Measurements from ENCODE around the gene PGLYRP4.

Gene PGLYRP4

GRCh38 chr1:153375511-153375910, 26.9 kb upstream of the PGLYRP4 start, which contains the start of gene S100A12:
TSS of gene S100A12 (minus strand) at chr1:153375621. CDS start at chr1:153374592, 1,029 bp downstream.
- no peak for DNase-seq (ENCODE audit: low spot score)

- no peak for DNase-seq (ENCODE audit: low spot score)
These were observed 25.4 kb upstream of the PGLYRP4 start for GRCh38 chr1:153374071-153374470.

GRCh38 chr1:153372571-153372970, 23.9 kb upstream of the PGLYRP4 start:
- no peak for DNase-seq (ENCODE audit: low spot score)

- DNase-seq (ENCODE audit: low spot score), result no peak
These were observed 22.6 kb upstream of the PGLYRP4 start for GRCh38 chr1:153371231-153371630.

GRCh38 chr1:153370146-153370545, 21.5 kb upstream of the PGLYRP4 start:
- DNase-seq (ENCODE audit: low spot score), result no peak

GRCh38 chr1:153368495-153368894, 19.9 kb upstream of the PGLYRP4 start:
- DNase-seq (ENCODE audit: low spot score), result no peak

GRCh38 chr1:153367090-153367489, 18.4 kb upstream of the PGLYRP4 start:
- DNase-seq (ENCODE audit: low spot score), result no peak

- DNase-seq (ENCODE audit: low spot score), result no peak
These were observed 17.6 kb upstream of the PGLYRP4 start for GRCh38 chr1:153366261-153366660.

- no peak for DNase-seq (ENCODE audit: low spot score)
These were observed 17.1 kb upstream of the PGLYRP4 start for GRCh38 chr1:153365696-153366095.

- DNase-seq (ENCODE audit: low spot score), result no peak
These were observed 16.4 kb upstream of the PGLYRP4 start for GRCh38 chr1:153364766-153365666.

- DNase-seq (ENCODE audit: low spot score), result no peak
These were observed 15.5 kb upstream of the PGLYRP4 start for GRCh38 chr1:153364156-153364555.

- no peak for DNase-seq (ENCODE audit: low spot score)
These were observed 15.0 kb upstream of the PGLYRP4 start for GRCh38 chr1:153363641-153364040.

GRCh38 chr1:153362187-153362775, 13.6 kb upstream of the PGLYRP4 start:
- DNase-seq (ENCODE audit: low spot score), result no peak

GRCh38 chr1:153361480-153362109, 13.0 kb upstream of the PGLYRP4 start:
- no peak for DNase-seq (ENCODE audit: low spot score)

- no peak for DNase-seq (ENCODE audit: low spot score)
These were observed 12.2 kb upstream of the PGLYRP4 start for GRCh38 chr1:153360592-153361479.

- no peak for DNase-seq (ENCODE audit: low spot score)
These were observed 11.5 kb upstream of the PGLYRP4 start for GRCh38 chr1:153360190-153360589.

GRCh38 chr1:153359241-153359640, 10.6 kb upstream of the PGLYRP4 start:
- DNase-seq (ENCODE audit: low spot score), result no peak

- DNase-seq (ENCODE audit: low spot score), result no peak
These were observed 10.0 kb upstream of the PGLYRP4 start for GRCh38 chr1:153358691-153358975.

GRCh38 chr1:153357853-153358690, 9.4 kb upstream of the PGLYRP4 start, which contains the start of gene S100A9:
TSS of gene S100A9 (plus strand) at chr1:153357854. CDS start at chr1:153358284, 430 bp downstream.
- no peak for DNase-seq (ENCODE audit: low spot score)

- DNase-seq (ENCODE audit: low spot score), result no peak
These were observed 8.6 kb upstream of the PGLYRP4 start for GRCh38 chr1:153357076-153357852.
